Occipital lobe (tissue), 2 donors: ENCODE results near the gene PLCXD1. TPM values are rescaled to one million over a fixed set of nuclear protein-coding genes. Genes with fewer than 3 reads are reported as not detected.

ENCODE experiments used
- DNase-seq: peaks from one replicate; lab custom pipeline; 2025; lab: John Stamatoyannopoulos, UW
- total RNA-seq: library from RNA; depleted of rRNA; stranded (reverse); fragments of >200 nt; gene quantifications from one replicate; pipeline ENCODE4 v1.2.3, GENCODE V29; 2014

Gene PLCXD1
- total RNA-seq, 1 donor from 2014 or later = 16.2 TPM

DNA sequence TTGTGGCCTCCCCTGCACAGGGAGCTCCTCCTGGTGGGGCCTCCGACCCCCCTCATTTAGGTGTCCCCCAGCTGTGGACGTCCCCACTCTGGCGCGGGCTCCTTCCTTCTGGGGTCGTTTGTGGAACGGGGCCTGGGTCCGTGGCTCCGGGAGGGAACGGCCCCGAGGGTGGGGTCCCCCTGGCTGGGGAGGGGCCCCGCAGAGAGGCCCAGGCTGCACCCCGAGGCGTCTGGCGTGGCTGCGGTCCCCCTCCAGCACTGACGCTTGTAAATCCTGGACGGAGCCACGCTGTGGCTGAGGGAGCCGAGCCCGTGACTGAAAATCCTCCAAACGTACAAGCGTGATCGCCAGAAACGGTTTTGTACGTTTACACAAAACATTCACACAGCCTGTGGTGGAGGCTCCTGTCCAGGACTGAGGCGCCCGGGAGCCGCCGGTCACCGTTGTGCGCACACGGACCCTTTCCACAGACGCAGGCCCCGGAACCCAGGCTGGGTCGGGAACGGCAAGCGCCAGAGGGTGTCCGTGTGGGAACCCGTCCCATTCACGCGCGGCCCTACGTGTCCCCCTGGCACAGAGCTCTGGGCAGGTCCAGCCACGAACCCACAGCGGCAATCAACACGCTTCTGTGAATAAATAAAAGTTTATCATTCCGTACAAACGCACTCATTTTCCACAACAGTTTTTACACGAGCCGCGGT lies 52.6 kb downstream of the PLCXD1 start:
- DNase-seq = no peak

DNA sequence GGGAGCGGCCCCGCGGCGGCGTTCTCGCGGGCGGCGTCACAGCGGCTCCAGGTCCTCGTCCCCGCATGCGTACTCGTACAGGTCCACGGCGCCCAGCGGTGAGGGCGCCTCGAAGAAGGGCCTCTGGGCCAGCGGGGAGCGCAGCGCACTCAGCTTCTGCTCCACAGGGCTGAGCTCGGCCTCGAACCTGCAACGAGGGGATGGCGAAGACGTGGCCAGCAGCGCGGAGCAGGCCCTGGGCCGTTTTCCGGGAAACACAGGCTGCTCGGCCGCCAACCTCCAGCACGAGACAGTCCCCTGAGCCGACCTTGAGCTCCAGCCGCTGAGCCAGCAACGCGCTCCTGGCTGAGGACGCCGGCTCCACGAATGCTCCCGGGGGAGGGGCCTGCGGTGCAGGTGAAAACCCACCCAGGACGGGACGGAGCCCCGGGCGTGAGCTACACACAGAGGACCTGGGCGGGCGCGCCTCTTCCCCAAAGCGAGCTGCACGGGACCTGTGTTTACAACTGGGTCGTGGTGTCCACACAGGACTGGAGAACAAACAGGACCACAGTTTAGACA lies 53.2 kb downstream of the PLCXD1 start:
- no peak for DNase-seq

DNA sequence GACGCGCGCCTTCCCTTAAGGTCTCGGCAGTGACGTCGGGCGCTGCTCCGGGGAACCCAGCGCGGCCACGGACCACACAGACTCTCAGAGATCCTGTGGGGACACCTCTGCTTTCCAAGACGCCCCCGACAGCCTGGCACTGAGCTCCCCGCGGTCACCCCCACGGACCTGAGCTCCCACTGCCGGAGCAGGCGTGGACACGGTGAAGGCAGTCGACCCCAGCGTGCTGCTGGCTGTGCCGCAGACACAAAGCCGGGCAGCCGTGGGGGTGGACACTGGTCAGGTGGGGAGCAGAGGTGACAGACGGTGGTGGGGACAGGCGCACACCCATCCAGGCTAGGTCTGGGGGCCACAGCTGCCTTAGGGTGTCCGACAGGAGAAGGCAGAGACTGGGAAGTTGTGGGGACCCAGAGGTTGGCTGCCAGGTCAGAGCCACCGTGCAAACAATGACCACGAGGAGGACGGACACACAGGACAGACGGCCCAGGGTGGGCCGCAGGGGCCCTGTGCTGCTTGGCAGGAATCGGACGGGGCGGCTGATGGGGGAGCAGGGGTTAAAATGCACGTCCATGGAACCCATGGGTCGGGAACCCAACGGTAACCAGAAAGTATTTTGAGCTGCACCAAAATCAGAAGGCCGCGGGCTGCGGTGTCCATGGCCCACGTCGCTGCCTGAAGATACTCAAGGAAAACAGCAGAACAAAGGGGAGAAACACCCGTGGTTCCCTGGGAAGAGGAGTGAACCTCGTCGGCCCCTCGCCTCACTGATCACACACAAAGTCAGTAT lies 54.0 kb downstream of the PLCXD1 start:
- no peak for DNase-seq

DNA sequence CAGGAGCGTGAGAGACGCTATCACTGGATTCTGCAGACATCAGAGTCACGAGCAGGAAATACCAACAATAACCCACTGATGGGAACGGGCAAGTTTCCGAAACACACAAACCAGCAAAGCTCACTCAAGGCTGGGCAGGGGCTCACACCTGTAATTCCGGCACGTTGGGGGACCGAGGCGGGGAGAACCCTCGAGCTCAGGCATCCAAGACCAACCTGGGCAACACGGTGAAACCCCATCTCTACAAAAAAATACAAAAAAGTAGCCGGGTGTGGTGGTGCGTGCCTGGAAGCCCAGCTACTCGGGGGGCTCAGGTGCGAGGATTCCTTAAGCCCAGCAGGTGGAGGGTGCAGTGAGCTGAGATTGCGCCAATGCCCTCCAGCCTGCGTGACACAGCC lies 54.6 kb downstream of the PLCXD1 start:
- DNase-seq = no peak

DNA sequence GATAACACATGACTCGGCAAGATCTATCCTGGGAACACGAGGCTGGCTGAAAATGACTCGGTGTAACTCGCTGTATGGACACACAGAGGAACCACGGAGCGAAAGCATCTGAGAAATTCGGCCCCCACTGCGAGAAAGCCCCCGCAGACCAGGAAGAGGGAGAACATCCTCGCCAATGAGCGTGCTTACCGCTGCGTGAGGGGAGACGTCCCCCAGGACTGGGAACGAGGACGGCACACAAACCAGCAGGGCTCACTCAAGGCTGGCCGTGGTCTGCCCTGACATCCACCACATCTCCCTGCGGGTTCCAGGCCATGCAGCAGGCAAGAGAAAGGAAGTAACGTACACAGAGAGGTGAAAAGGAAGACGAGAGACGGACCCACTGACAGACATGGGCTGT lies 55.0 kb downstream of the PLCXD1 start:
- no peak for DNase-seq

DNA sequence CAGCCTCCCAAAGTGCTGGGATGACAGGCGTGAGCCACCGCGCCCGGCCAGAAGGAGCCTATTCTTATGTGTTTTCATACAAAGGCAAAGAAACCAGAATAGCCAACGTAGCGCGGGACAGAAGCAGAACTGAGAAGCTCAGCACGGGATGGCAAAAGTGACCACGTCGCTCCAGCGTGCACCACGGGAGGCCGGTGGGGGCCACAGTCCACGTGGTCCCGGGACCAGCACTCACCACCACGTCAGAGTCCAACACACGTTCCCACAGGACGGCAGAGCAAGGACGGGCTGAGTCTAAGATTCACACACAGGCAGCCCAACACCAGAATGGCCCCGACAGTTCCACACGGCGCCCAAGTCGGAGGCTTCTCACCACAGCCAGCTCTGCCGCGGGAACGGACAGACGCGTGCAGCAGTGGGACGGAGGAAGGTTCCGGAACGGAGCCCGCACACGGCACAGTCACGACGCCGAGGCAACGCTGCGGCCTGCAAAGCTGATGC lies 56.2 kb downstream of the PLCXD1 start:
- no peak for DNase-seq

DNA sequence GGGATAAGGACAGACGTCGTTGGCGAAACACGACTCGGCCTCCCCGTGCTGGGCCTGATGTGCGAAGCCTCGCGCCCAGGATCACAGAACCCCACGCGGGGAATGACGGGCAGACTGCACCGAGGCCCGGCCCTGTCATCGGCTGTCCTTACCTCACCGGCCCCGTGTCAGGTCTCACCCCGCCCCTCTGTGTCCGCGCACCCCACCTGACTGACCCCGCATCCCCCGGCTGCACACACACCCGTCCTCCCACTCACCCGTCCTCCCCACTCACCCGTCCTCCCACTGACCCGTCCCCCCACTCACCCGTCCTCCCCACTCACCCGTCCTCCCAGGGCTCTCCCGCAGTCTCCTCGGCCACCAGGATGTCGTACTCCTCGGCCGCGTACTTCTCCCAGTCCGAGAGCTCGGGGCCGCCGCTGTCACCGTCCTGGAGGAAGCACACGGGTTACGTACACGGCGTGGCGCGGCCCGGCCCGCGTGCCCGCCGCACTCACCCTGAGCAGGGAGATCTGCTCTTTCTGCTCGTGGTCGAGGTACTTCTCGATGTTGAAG lies 57.2 kb downstream of the PLCXD1 start:
- DNase-seq = no peak

DNA sequence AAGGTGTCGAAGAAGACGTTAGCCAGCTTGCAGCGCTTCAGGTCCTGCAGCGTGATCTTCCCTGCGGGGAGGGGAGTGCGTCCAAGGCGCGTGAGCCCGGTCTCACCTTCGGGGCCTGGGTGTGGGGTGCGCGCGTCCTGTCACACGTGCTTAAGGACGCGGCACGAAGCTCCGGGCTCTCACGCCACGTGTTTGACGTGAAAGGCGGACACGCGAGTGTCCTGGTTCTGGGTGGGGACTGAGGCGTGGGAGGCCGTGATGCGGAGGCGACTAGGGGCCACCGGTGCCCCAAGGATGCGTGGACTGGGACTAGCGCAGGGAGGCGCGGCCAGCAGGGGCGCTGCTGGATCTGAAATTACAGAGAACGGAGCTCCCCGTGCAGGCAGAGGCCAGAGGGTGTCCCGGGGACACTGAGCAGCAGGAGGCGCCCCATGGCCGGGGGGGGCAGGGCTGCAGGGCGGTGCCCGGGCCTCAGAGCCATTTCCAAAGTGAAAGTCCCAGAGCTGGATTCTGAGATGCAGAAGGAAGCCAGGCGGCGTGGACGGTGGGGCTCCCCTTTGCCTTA lies 57.7 kb downstream of the PLCXD1 start:
- no peak for DNase-seq

DNA sequence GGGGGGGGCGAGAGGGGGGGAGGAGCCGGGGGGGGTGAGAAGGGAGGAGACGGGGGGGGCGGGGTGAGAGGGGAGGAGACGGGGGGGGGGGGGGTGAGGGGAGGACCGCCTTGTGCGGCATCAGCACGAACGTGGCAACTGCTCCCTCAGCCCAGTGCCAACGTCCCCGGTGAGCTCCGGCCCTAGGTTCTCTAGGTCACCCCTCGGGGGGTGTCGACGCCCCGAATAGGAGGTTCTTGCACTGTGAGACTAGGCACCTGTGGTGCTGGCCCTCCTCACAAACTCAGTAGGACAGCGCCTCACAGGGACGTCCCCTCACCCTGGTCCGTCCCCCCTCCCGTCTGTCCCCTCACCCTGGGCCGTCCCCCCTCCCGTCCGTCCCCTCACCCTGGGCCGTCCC lies 58.9 kb downstream of the PLCXD1 start:
- no peak for DNase-seq

DNA sequence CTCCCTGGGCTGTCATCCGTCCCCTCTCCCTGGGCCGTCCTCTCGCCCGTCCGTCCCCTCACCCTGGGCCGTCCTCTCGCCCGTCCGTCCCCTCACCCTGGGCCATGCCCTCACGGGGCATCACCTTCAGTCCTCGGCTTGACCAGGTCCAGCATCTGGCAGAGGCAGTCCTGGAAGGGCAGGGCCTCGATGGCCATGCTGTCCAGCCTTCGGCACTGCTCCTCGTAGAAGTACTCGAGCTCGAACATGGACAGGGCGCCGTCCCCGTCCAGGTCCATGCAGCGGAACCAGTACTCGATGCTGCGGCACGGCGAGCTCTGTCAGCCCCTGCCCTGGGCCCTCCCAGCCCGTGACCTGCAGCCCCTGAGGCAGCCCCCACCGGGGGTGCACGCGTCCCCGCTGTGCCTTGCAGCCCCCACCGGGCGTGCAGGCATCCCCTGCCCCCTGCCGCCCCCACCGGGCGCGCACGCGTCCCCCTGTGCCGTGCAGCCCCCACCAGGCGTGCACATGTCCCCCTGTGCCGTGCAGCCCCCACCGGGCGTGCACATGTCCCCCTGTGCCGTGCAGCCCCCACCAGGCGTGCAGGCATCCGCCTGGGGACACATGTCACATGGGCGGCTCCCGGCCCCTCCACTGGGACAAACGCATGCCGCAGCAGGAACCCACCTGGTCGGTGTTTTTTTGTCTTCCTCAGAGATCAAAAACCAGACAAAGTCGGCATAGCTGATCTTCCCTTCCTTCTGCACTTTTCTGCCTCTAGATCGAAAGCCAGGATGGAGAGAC lies 59.7 kb downstream of the PLCXD1 start:
- DNase-seq = no peak

DNA sequence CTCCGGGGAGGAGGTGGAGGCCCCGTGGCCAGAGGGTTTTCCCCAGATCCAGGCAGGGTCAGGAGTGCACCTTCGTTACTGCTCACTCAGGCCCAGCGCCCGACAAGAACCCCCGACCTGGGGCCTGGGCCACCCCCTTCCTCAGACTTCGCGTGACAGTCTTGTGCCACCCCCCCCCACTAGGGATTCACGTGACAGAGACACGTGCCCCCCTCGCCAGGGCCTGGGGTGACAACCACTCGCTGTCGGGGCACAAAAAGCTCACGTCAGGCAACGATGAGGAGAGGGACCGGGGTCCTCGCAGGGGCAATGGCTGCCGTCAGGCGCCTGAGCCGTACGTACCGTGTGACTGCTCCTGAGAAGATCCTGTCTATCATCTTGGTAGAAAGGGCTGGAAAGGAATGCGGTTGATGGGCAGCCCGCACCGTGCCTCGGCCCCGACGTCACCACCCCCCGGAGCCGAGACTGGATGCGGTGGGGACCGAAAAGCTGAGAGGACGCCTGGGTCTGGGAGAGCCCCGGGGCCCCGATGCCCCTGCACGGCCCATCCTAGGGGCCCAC lies 60.4 kb downstream of the PLCXD1 start:
- DNase-seq = no peak

DNA sequence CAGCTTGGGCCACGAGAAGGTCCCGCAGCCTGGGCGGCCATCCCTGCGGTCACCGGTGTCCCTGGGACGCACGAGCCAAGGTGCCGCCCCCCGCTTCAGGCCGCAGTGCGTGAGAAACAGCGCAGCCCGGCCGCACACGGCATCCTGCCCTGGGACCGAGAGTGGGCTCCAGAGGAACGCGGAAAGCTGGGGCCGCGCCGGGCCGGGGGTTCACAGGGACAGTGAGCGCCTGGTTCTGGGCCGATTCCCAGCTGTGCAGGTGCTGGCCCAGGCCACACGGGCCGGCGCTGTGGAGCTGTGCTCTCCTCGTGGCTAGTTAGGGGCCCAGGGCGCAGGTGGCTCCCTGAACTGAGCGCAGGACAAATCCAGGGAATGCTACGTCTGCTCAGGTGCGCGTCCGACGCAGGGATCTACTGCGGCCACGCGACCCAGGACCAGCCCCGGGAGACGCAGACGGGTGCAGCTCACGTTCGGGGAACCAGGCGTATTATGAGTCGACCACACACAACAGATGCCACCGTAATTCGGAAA lies 63.3 kb downstream of the PLCXD1 start:
- no peak for DNase-seq

DNA sequence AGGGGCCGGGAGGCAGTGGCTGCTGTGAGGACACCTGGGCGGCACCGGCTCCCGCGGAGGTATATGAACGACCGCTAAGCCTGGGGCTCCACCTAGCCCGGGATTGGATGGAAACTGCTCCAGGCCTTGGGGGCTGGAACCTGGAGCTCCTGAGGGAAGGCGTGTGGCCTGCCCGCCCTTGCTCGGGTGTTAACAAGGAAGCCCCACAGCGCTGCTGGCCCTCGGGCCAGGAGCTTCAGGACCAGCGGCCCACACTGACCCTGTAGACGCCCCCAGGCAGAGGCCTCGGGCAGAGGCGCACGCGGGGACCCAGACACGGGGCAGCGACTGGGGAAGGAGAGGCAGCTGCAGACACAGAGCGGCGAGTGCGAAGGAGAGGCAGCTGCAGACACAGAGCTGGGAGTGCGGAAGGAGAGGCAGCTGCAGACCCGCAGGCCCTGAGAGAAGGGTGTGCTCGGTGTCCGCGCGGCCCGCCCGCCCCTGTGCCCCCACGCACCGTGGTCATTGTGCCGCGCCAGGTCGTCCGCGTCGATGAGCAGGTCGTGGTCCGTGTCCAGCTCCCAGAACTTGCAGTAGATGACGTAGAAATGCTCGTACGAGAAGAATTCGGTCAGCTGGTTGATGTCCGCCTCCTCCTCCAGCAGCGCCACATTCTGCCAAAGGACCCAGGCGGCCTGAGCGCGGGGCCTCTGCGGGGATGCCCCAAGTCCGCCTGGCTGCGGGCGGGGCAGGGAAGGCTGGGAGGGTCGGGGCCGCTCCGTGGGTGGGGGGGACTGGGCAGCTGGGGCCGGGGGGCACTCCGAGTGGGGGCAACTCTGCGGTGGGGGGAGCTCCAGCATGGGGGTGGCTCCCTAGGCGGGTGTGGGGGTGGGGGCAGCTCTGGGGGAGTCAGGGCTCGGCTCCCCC lies 64.1 kb downstream of the PLCXD1 start:
- DNase-seq = no peak

DNA sequence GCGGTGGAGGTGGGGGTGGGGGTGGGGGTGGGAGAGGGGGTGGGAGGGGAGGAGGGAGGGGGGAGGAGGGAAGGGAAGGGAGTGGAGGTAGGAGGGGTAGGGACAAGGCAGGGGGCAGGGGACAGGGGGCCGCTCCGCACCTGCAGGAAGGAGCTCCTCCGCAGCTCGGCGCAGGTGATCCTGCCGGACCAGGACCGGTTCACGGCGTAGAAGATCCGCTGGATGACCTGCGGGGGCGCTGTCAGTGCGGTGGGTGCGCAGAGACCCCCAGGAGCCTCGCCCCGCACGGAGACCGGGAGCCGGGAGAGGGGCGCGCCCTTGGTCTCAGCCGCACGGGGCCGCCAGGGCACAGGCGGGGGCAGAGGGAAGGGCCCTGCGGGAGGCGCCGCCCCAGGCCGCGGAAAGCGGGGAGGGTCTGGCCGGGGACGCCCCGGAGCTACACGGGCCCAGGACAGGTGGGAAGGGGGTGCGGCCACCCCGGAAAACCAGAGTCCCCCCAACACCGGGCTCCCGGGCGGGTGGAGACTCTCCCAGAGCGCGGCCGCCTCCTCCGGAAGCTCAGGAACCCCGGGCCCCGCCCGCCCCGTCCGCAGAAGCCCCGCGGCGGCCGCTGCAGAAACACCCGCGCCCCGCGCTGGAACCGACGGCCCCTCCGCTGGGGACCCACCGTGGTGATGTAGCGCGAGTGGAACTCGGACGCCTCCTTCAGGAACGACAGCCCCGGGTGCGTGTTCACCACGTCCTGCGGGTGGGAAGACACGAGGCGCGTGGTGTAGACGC lies 65.0 kb downstream of the PLCXD1 start:
- DNase-seq = no peak

DNA sequence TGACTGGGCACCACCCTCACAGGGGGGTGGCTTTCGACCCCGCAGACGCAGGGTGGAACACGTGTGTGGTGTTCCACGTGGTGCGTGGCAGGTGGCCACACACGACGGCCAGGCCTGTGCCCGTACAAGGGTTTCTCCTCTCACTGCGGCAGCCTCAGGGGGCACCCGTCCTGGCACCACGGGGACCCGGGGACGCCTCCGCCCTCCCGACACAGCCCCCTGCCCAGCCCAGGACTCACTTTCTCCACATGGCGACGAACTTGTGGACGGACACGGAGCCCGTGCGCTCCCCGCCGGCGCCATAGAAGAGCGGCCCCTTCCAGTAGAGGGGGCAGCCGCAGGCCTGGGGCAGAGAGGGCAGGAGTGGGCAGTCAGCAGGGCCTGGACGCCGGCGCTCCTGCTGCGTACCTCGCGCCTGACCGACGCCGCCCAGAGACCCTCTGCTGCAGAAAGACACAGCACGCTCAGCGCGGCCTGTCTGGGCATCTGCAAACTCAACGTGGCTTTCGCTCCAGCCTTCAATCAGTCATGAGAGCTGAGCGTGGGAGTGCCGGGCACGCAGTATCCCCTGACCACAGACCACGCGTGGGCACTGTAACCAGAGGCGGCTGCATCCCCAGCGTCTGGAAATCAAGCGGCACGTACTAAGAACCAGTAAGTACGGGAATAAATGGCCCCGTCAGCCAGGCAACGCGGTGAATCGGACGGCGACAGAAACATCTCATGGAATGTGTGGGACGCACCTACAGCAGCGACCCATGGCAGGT lies 66.4 kb downstream of the PLCXD1 start:
- DNase-seq = no peak

DNA sequence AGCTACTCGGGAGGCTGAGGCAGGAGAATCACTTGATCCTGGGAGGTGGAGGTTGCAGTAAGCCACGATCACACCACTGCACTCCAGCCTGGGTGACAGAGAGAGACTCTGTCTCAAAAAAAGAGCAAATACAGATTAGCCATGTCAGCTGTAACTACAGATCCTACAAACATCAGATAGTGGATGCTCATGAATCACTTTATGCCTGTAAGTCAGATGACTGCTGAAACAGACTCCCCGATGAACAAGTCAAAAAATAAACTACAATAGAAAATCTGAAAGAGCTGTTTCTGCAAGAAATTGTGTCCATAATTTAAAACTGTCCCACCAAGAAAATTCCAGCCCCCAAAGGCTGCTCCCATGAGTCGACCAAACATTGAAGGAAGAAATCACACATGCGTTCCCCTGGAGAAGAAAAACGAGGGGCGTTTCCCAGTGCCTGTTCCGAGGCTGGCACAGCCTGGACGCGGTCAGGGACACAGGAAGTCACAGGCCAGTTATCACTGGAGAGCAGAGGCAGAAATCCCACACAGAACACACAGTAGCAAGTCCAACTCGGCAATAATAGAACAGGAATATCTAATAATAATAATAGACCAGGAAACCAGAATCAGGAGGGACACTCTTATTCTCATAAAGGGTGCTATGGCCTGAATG lies 67.4 kb downstream of the PLCXD1 start:
- DNase-seq = no peak

DNA sequence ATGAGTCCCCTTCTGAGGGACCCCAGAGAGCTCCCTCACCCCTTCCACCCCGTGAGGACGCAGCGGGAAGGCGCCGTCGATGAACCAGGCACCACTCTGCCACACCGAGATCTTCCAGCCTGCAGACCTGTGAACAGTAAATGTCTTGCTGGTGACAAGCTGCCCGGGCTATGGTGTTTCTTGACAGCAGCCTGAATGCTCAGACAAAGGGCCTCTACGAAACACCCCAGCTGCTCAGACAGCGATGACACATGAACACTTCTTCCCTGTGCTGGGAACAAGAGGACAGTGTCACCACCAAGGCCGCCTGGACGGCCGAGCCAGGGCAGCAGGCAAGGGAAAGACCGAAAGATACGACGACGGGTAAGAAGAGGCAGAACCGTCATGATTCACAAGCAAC lies 68.0 kb downstream of the PLCXD1 start:
- DNase-seq = peak; percentile 3
